ENCODE measurements around the gene AMIGO3. TPM values are rescaled to one million over a fixed set of nuclear protein-coding genes. Genes with fewer than 3 reads are reported as not detected.
"Not testable (repeated sequence)": the region's sequence is repeated elsewhere in the genome, so short reads cannot be mapped to it uniquely, and the experiment has no call there.

Gene AMIGO3
- total RNA-seq, result not detected
- long read RNA-seq, donor 1, result 0 reads
- long read RNA-seq, donor 2, partial matches to known transcripts, result 0 of 1 reads
- long read RNA-seq, donor 2, other reads (novel, unspliced or antisense), result 0 of 1 reads

- peak; percentile 99 for DNase-seq (ENCODE audit: low spot score)
- intact Hi-C loops (cut with DNase I), result no loop called here
Measured at GRCh38 chr3:49719214-49719884, at the start of gene AMIGO3. TSS of gene AMIGO3 (minus strand) at chr3:49719684. CDS start at chr3:49719465, 219 bp downstream.

DNA sequence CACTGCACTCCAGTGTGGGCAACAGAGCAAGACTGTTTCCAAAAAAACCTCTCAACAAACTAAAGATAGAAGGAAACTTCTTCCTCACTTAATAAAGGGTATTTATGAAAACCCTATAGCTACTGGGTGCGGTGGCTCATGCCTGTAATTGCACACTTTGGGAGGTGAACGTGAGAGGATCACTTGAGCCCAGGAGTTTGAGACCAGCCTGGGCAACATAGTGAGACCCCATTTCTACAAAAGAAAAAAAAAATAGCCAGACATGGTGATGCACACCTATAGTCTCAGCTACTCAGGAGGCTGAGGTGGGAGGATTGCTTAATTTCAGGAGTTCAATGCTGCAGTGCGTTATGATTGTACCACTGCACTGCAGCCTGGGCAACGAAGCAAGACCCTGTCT is 44.5 kb upstream of the AMIGO3 start:
- no peak for DNase-seq (ENCODE audit: low spot score)
- intact Hi-C loops (cut with DNase I), result no loop called here

GRCh38 chr3:49761661-49762060 is 42.2 kb upstream of the AMIGO3 start:
- intact Hi-C loops (cut with DNase I), result no loop called here
- no peak for DNase-seq (ENCODE audit: low spot score)

GRCh38 chr3:49759226-49759625 is 39.7 kb upstream of the AMIGO3 start:
- intact Hi-C loops (cut with DNase I), result no loop called here
- DNase-seq (ENCODE audit: low spot score), result no peak

- intact Hi-C loops (cut with DNase I), result no loop called here
Measured at GRCh38 chr3:49757197-49757596, 37.7 kb upstream of the AMIGO3 start.

DNA sequence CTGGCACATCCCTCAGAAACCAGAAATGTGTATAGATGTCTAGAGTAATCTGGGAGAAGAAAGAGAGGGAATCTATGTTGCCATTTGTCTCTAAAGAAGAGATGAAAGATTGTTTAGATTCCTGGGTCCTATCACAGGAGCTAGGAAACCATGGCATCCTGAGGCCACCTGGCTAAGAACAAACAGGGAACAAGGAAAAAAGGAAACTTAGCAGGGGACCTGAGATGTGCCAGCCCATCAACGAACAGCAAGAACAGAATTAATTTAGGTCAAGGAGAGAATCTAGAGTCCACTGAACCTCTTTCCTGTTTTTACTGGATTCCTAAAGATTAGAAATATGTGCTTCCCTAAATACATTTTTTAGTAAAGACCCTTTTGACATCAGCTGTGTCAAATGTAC is 36.6 kb upstream of the AMIGO3 start:
- DNase-seq (ENCODE audit: low spot score), result no peak
- intact Hi-C loops (cut with DNase I), result no loop called here

More at GRCh38 chr3:49757197-49757596, 37.7 kb upstream of the AMIGO3 start:
- no peak for DNase-seq (ENCODE audit: low spot score)

- intact Hi-C loops (cut with DNase I), result no loop called here
- no peak for DNase-seq (ENCODE audit: low spot score)
Measured at GRCh38 chr3:49754536-49754935, 35.1 kb upstream of the AMIGO3 start.

DNA sequence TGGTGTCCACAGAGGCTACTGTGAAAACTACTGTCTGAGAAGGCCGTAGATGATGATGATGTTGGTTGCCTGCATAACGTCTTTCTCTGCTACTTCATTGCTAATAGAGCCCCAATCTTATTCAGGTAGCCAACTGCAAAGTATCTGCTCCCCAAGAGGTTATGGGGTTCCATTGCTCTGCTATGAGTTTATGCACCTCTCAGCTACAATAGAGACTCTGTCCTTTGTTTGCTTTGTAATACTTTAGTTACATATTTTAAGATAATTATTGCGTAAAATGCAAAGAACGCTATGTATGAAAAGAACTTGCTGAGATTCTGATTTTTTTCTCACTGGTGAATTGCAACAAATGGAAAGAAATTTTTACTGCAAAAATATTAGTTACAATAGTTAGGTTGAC is 32.0 kb upstream of the AMIGO3 start:
- no peak for DNase-seq (ENCODE audit: low spot score)

GRCh38 chr3:49750056-49750455 is 30.6 kb upstream of the AMIGO3 start:
- no peak for DNase-seq (ENCODE audit: low spot score)
- intact Hi-C loops (cut with DNase I), result no loop called here

More for the DNA sequence above, 32.0 kb upstream of the AMIGO3 start:
- intact Hi-C loops (cut with DNase I), result no loop called here

DNA sequence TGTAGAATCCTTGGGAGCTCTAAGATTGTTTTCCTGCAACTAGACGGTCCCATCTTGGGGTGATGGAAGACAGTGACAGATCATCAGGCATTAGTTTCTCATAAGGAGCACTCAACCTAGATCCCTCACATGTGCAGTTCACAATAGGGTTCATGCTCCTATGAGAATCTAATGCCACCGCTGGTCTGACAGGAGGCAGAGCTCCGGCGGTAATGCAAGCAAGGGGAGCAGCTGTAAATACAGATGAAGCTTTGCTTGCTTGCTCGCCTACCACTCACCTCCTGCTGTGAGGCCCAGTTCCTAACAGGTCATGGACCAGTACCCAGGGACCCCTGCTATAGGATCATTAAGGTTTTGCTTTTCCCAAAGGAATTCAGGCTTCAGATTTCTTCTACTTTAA is 29.4 kb upstream of the AMIGO3 start:
- intact Hi-C loops (cut with DNase I); DNase-seq (ENCODE audit: low spot score): not testable (repeated sequence)

GRCh38 chr3:49747792-49748480 is 28.5 kb upstream of the AMIGO3 start:
- intact Hi-C loops (cut with DNase I), result no loop called here
- no peak for DNase-seq (ENCODE audit: low spot score)

GRCh38 chr3:49745986-49746385 is 26.5 kb upstream of the AMIGO3 start:
- intact Hi-C loops (cut with DNase I), result no loop called here
- no peak for DNase-seq (ENCODE audit: low spot score)

- intact Hi-C loops (cut with DNase I), result no loop called here
- no peak for DNase-seq (ENCODE audit: low spot score)
Measured at GRCh38 chr3:49740427-49740826, 20.9 kb upstream of the AMIGO3 start.

GRCh38 chr3:49738067-49738713 is 18.7 kb upstream of the AMIGO3 start:
- no peak for DNase-seq (ENCODE audit: low spot score)
- intact Hi-C loops (cut with DNase I), result no loop called here

DNA sequence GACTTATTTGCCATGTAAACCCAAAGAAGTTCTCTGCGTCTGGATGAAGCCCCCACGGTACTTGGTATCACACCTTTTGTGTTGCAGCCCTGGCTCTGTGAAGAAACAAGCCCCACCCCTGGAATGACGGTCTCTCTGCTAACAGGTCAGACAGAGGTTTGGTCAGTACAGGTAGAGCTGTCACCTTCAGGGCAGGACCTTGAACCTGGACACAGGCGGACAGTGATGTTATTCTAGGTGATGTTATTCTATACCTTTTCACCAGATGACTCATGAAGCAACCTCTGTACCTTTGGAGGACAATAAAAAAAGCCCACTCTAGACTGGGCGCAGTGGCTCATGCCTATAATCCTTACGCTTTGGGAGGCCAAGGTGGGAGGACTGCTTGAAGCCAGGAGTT is 15.3 kb upstream of the AMIGO3 start:
- DNase-seq (ENCODE audit: low spot score), result no peak
- intact Hi-C loops (cut with DNase I), result no loop called here

GRCh38 chr3:49733551-49733950 is 14.1 kb upstream of the AMIGO3 start:
- no peak for DNase-seq (ENCODE audit: low spot score)
- intact Hi-C loops (cut with DNase I), result no loop called here

DNA sequence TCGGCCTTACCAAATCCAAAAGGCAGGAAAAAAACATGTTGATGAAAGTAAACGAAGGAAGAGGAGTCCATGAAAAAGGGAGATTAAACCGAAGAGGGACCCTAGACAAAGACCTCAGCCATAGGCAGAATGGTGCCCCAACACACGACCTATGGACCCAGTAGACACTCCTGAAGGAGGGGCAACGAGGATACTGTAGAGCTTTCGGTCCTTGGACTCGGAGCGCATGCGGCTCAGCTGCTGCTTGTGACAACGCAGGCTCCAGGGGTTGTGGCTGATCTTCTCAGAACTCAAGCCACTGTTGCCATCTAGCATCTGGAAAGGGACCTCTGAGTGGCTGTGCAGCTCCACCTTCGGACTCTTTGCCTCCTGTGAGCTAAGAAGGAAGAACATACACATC is 13.1 kb upstream of the AMIGO3 start:
- DNase-seq (ENCODE audit: low spot score), result no peak
- intact Hi-C loops (cut with DNase I), result no loop called here

DNA sequence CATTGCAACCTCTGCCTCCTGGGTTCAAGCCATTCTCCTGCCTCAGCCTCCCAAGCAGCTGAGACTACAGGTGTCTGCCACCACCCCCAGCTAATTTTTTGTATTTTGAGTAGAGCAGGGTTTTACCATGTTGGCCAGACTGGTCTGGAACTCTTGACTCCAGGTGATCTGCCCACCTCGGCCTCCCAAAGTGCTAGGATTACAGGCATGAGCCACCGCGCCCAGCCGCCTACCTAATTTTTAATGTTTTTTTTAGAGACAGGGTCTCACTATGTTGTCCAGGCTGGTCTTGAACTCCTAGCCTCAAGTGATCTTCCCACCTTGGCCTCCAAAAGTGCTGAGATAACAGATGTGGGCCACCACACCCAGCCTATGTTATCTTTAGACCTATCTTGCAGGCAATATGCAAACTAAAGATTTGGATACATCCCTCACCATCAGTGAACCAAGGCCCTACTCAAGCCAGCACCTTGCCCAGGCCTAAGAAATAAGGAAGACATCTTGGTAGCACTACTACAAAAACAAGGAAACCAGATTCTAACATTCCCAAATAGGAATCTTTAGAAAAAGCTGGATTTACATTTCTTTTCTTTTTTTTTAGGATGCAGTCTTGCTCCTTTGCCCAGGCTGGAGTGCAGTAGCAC is 10.6 kb upstream of the AMIGO3 start:
- DNase-seq (ENCODE audit: low spot score), result no peak
- intact Hi-C loops (cut with DNase I), result no loop called here

GRCh38 chr3:49727924-49728361 is 8.5 kb upstream of the AMIGO3 start:
- intact Hi-C loops (cut with DNase I), result no loop called here
- DNase-seq (ENCODE audit: low spot score), result peak; percentile 60

Measured in posterior vena cava (tissue), 2 donors.